Measurements from ENCODE around the gene LSG1.

DNA sequence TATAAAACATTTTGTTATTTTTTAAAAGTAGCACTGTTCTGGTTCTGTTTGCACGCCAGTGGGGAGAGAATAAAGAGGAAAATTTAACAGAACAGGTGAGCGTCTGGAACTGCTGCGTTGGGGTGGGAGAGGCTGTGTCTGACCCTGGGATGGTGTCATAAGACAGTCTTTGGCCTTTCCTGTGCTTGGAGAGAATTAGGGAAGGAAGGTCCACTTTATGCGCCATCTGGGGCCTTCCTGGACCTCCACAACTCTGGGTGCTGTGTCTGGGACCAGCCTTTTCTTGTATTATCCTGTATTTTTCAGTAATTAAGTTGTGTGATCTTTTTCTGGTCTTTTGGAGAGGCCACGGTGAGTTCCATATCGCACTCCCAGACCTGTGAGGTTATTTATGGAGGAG lies 17.0 kb upstream of the LSG1 start:
- TF ChIP-seq, protein P1, sequence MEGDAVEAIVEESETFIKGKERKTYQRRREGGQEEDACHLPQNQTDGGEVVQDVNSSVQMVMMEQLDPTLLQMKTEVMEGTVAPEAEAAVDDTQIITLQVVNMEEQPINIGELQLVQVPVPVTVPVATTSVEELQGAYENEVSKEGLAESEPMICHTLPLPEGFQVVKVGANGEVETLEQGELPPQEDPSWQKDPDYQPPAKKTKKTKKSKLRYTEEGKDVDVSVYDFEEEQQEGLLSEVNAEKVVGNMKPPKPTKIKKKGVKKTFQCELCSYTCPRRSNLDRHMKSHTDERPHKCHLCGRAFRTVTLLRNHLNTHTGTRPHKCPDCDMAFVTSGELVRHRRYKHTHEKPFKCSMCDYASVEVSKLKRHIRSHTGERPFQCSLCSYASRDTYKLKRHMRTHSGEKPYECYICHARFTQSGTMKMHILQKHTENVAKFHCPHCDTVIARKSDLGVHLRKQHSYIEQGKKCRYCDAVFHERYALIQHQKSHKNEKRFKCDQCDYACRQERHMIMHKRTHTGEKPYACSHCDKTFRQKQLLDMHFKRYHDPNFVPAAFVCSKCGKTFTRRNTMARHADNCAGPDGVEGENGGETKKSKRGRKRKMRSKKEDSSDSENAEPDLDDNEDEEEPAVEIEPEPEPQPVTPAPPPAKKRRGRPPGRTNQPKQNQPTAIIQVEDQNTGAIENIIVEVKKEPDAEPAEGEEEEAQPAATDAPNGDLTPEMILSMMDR (conservative IDR thresholded peaks at IDR 0.05), result no peak
- TF ChIP-seq ZFX (IDR thresholded peaks at IDR 0.05), result no peak

Data from C4-2B (cell line).